HG02763 (cell line): ENCODE data around the gene DHRS12.

ENCODE experiments used
- ATAC-seq: cut with Tn5 transposase; IDR thresholded peaks from one replicate; pipeline ENCODE4 v1.9.1; 2021; ENCODE audit warnings: mild to moderate bottlenecking, moderate library complexity; ENCODE audit not compliant: unreplicated experiment

The DHRS12 gene

DNA sequence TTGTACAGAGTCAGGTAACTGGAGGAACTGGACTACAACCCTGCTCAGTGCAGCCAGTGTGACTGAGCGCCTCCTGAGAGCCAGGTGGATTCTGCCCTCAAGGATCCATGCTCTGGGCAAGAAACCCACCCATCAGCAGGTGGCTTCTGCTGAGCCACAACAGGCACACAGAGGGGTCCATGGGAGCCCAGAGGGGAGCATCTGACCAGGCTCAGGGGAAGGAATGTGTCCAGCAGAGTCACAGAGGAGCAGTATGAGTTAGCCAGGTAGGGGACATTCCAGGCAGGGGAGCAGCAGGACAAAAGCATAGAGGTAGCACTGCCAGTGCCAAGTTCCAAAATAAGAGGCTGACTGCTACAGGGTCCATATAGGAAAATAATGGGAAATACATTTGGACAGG, 19.9 kb downstream of the DHRS12 start:
- no peak for ATAC-seq

DNA sequence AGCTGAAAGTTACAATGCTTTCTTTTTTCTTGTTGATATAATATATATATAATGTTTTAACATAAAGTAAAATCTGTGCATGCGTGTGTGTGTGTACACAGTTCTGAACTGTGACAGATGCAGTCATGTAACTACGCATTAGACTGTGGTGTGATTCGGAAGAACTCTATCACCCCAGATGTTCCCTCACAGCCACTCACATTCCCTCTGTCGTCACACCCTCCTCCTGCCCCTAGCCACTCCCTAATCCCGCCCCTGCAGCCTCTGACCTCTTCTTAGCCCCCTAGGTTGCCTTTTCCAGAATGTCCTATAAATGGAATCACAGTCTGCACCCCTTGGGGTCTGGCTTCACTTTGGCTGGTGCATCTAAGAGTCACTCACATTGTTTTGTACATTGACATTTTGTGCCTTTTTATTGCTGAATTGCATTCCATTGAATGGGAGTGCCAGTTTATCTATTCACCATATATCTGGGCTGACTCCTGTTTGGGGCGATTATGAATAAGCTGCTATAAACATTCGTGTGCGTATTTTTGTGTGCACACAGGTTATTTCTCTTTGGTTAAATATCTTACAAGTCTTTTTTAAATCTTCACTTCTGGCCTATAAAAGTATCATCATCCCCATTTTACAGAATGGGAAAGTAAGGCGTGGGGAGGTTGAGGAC, 20.4 kb downstream of the DHRS12 start:
- ATAC-seq: no peak

DNA sequence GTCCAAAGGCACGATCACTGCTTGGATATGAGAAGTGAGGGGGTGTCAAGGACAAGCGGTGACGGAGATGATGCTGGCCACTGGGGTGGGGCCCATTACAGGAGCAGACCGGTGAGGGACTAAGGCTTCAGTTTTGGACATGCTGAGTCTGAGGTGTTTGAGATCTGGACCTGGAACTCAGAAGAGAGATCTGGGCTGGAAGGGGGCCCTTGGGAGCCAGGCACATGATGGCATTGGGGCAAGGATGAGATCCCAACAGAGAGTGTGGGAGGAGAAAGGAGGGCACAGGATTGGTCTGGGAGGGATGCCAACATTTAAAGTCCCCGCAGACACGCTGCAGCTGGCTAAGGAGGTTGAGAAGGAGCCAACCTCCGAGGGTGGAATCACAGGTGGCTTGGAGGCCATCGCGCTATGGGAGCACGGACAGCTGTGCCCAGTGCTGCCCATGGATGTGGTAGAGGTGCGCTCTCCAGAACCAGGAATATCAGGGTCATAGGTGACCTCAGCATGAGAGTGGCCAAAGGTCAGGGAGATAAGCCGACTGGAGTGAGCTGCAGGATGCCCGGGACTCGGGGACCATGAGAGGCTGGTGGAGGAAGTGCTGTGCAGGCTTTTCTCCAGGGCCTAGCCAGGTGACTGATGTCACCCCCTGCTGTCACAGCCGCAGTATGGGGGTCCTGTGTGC, 21.8 kb downstream of the DHRS12 start:
- ATAC-seq: no peak

DNA sequence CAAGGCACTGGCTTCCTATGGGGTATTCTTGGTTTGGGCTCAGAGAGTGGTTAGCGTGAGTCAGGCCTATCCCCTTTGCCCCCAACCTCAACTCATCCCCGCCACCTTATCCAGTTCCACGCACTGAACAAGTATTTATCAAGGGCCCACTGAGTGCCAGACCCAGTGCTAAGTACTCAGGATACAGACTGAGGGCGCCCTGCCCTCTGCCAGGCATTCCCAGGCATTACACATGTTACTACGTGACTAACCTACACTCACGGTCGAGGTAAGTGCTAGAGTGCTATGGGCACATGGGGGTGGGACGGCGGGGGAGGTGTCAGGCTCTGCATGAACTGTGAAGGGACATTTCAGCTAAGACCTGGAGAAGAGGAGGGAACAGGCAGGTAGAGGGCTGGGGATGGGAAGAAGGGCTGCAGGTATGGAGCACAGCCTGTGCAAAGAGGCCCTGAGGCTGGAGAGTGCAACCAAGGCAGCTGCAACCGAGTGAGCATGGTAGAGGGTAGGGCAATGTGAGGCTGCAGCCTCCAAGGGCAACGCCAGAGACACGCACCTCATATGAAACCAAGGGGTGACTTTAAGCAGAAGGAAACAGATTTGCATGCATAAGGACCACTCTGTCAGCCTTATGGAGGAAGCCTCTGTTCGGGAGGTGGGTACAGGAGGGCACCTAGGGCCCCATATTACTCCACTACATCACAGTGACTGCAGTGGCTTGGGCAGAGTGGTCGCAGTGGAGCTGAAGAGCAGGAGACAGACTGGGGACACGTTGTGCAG, 22.5 kb downstream of the DHRS12 start:
- no peak for ATAC-seq

DNA sequence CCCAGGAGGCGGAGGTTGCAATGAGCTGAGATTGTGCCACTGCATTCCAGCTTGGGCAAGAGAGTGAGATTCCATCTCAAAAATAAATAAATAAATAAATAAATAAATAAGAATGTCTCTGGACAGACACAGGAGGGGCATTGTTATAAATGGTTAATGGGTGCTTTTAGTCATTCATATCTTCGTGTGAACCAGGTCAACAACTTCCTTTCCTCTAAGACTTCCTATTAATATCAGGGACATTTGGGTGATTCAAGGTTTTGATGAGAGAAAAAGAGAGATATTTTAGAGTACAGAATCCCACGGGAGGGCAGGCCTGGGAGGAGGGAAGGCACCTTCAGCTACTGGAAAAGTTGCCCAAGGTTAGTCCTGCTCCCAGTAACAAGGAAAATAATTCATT, 23.9 kb downstream of the DHRS12 start:
- ATAC-seq: no peak

DNA sequence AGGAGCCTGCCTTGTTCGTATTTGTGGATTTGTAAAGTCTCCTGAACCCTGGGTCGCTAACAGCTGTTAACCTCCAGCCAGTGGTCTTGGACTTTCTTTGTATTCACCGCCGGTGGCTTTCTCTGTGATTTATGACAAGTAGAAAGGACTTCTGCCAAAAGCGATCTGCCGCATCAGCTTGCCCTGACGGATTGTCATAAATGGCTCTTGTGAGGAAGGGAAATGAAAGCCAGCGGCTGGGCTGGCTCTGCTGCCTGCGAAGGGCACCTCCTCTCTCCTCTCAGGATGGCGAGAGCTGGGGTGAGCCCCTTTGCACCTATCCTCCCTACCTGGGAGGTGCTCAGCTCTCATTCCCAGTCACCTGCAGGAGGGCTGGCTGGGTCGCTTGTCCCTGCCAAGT, 25.6 kb downstream of the DHRS12 start:
- ATAC-seq: no peak

DNA sequence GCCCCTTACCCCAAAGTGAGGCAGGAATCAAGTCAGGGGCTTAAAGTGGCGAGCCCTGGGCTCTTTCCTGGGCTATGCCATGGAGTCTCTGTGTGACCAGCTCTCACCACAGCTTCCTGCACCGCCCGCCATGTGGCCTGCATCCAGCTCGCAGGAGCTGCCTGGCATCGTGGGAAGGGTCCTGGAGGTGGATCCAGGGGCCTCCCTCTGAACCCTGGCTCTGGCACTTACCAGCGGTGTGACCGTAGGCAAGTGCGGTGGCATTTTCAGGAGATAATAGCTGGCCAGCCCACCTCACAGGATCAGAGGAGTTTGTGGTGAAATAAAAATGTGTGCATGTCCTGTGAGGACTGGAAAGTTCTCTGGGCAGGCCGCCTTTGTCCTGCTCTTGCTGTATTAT, 26.0 kb downstream of the DHRS12 start:
- no peak for ATAC-seq

DNA sequence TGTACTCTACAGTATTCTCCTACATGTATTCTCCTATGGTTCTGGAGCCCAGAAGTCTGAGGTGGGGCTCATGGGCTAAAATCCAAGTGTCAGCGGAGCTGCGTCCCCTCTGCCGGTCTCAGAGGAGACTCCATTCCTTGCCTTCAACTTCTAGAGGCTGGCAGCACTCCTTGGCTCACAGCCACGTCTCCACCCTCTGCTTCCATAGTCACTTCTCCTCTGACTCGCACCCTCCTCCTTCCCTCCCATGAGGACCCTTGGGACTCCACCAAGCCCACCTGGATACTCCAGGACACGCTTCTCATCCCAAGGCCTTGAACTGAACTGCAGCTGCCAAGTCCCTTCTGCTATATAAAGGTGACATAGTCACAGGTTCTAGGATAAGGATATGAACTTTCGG, 27.8 kb downstream of the DHRS12 start:
- ATAC-seq: no peak

DNA sequence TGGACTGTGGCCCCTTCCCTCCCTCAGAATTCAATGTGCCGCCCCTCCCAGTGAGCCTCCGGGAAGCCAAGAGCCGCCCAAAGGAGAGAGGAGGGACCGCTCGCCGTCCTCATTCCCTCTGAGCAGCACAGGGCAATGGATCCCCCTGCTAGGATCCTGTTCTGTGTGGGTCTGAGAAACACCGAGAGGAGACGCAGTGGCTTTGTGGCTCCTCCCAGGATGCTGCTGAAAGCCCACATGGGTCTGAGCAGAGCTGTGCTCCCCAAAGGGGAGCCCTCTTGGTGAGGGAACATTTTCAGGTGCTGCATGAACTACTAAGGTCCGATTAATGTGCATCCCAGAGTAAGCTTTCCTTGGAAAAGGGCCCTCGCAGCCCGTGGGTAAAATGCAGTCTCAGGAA, 30.4 kb downstream of the DHRS12 start:
- no peak for ATAC-seq

DNA sequence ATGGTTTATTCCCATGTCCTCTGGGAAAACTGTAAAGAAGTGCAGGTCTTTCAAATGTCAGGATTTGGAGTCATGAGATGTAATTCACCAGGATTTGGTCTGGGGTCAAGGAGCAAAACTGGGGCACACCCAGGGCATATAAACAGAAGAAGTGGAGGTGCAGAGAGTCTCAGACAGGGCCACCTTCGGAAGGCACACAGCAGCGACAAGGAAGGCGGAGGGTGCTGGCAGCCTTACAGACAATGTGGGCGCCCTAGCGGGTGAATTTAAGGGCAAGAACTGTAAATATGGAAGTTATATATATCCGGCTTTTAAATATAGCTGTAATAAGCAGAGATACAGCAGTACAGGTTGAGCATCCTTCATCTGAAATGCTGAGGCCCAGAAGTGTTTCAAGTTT, 31.2 kb downstream of the DHRS12 start:
- ATAC-seq: no peak

DNA sequence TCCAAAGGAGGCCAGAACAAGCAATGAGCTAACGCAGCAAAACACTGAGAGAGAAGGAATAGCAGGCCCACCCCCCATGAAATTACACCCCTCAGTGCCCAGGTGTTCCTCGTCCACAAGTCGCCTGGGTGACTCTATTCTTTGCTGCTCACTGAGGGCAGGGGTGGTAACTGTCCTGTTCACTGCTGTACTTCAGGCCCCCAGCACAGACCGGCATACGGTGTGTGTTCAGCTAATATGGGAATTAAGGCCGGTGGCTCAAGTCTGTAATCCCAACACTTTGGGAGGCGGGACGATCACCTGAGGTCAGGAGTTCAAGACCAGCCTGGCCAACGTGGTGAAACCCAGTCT, 31.9 kb downstream of the DHRS12 start:
- no peak for ATAC-seq

DNA sequence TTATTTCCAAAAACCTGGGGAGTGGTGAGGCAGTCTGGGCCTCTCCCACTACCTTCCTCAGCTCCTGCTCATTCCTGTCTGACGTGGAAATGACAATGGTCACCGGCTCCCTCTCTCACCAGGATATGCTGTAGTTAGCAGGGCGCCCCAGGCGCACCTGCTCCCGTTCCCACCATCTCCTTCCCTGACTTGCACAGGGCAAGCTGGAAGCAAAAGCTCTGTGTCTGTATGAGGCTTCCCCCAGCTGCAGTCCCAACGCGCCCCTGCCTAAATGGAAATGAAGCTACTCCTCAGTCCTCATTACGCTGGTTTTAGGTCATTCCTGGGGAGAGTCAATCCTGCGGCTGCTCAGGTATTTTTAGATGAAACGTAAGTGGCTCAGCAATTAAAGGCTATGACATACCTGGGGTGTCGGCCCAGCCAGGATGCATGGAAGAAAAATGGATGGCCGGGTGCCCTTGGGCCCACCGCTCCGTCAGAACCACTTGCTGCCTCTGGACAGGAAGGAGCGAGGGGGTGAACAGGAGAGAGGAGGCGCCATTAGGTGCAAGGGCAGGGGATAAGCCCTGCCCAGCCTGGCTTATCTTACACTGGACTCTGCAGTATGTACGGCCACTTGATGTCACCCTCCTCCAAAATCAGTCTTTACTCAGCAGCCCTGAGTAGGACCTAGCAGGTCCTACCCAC, 32.4 kb downstream of the DHRS12 start:
- no peak for ATAC-seq

DNA sequence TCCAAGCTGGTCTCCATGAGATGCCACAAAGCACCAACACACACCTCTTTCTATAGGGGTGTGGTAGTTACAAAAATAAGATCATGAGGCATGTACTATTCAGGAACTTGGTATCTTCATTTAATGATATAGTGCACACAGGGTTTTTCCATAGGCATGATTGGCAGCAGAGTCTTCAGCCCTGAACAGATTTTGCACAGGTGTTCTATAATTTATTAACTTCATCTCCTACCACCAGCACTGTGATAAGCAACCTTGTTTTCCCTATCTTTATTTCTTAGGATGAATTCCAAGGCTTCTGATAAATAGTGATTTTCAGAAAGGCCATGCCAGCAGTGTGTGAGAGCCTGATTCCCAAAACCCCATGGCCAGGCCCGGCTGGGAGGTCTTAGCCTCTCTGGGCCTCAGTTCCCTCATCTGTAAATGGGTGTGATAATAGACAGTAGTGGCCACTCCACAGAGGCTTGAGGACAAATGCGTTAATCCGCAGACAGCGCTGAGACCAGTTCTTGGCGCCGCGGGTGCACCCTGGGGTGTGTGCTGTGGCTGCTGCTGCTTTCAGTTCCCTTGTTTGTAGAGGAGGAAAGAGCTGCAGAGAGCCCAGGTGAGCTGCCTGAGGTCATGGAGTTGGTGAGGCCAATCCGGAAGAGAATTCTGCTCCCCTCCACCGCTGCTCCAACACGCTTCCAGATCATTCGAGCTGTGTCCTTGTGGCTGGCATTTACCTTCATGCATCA, 33.1 kb downstream of the DHRS12 start:
- ATAC-seq: no peak

DNA sequence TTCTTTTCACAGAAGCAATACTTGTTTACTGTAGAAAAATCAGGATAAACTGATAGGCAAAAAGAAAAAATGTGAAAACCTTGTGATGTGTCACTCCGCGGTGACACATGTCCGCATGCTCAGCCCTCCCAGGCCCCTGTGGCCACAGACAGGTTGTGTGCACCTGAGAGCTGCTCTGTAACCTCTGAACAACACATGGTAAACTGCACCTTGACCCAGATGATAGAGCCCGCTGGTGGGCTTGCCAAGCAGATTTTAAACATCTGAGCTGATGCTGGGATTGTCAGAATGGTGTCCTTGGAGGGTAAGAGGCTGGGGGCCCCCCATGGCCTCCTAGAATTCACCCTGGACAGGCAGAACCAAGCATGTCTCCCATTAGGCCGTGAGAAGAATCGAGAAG, 33.8 kb downstream of the DHRS12 start:
- ATAC-seq: no peak

DNA sequence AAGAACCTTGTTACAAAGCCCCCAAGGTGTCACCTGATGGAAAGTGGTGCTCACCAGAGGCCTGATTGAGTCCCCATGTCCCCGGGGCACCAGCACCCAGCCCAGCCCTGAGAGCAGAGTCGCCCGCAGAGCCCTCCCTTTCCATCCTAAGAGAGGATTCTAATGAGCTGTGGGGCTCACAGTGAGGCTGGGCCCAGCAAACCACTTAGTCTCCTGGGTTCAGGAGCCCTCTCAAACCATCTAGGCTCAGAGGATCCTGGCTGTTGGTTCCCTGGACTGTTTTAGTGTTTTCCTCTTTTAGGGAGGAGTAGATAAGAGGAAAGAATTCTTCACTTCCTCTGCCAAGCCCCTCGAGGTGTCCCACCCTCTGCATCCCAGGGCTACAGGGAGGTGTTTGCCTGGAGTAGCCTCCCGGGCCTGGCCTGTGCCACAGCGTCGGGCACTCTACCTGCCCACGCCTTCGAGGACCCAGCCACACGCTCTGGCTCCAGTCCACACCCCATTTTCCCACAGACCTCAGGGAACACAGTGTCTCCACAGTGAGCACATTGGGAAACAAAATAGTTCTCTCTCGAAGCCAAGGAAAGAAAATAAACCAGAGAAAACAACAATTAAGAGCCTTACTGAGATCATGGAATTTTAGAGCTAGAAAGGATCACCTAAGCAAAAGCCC, 34.4 kb downstream of the DHRS12 start:
- no peak for ATAC-seq

DNA sequence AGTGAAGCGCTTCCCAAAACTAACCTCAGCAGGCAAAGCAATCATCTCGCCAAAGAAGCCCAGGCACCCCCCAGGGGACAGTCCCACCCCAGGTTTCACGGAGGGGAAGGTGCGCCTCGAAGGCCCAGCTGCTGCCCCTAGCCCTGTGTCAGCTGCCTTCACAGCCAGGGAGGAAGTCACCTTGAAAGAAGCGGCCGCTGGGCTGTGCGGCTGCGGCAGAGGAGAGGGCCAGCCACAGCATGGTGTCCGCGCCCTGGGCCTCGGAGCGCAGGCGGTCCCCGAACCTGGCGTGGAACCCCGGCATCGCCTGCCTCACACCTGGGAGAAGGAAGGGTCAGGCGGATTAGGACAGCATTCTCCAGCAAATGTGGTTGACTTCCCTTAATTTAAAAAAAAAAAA, 35.0 kb downstream of the DHRS12 start:
- ATAC-seq: no peak

DNA sequence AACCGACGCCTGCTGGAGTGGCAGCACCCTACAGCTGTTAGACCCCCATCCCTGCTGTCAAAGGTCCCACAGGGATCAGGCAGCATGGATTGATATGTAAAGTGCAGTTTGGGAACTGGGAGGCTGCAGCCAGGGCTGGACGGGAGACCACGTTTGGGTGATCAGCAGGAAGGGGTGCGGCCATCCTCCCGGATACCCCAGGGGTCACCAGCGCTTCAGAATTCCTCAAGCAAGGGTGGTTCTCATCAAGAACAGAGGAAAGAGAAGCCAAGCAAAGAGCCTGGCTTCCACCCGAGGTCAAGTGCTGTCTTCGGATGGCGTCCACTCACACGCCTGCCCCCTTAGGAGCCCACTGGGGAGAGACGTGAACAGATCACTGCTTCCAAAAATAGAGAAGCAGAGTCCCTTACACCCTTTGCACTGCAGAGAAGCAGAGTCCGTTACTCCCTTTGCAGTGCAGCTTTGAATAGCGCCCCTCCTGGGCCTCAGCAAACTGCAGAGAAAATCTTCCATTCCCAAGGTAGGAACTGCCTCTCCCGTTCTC, 35.5 kb downstream of the DHRS12 start:
- no peak for ATAC-seq

DNA sequence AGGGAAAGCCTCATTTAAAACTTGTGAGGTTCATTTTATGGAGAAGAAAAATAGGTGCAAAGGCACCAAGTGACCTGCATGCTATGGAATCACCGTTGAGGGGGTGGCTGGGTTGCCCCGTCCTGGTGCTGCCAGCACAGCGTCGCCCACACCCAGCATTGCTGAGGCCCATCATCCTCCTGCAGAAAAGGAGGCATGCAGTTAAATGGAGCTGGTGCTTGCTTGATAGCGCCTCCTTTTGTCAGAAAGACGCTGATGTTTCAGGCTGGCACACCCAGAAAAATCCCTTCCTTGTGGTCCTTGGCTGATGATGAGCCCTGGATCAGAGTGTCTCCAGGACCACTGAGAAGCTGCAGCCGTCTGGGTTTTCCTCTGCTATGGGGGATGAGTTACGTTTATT, 36.9 kb downstream of the DHRS12 start:
- no peak for ATAC-seq

DNA sequence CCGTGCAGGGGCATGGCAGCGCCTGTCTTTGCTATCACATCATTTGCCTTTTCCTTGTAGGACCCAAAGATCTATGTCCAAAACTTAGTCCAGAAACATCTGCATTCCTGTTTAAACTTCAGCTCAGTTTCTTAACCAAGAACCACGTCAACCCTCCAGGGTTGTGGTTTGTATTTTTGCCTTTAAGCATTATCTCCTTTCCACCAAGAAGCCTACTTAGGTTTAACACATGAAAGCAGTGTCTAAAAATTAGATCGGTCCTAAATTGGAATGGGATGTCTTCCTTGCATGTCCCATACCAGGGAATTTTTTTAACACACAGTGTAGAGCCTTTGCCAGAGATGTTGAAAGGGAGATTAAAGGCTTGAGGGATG, 38.8 kb downstream of the DHRS12 start:
- no peak for ATAC-seq
